Thyroid gland (tissue), 4 donors: ENCODE measurements around the gene MAB21L3.

Experiments used
- CTCF ChIP-seq, 6 experiments: fragments of 200-600 bp in 3 of 6; fragments of 450-650 bp in 3 of 6; sonication (generic) in 3 of 6; IDR thresholded peaks; one replicate each; pipeline ENCODE4 v1.5.1; 2016 to 2019; ENCODE audit warnings: antibody characterized with exemption in 6 of 6, mild to moderate bottlenecking in 2 of 6, inconsistent platforms in 1 of 6, moderate library complexity in 1 of 6
- POLR2A ChIP-seq, 2 donors: fragments of 450-650 bp; IDR thresholded peaks; one replicate each; pipeline ENCODE4 v1.6.1; 2017; ENCODE audit warnings: antibody characterized with exemption in 2 of 2, mild to moderate bottlenecking in 2 of 2, moderate library complexity in 1 of 2

- TF ChIP-seq CTCF (IDR thresholded peaks at IDR 0.05): no peak
- TF ChIP-seq POLR2A (IDR thresholded peaks at IDR 0.05): no peak
Measured at GRCh38 chr1:116157096-116157495, 45.9 kb downstream of the MAB21L3 start.
